Prostate gland (tissue), 2 donors: ENCODE results near the gene CETP. TPM values are rescaled to one million over a fixed set of nuclear protein-coding genes. Genes with fewer than 3 reads are reported as not detected.

Source experiments
- DNase-seq: peaks from one replicate; pipeline ENCODE4 v3.0.0-alpha.2; 2019; ENCODE audit warnings: low spot score
- H3K27ac ChIP-seq, 2 donors: fragments of 200-600 bp; sonication (generic); 2 replicates each; pipeline ENCODE4 v1.5.1; 2017 to 2019
- H3K27me3 ChIP-seq: fragments of 200-600 bp; sonication (generic); replicated peaks from 2 replicates; pipeline ENCODE4 v1.5.1; 2019; ENCODE audit not compliant: insufficient read depth
- H3K36me3 ChIP-seq, 2 donors: fragments of 200-600 bp; sonication (generic); 1 replicate in 1 of 2; 2 replicates in 1 of 2; pipeline versions ENCODE4 v1.5.1 to v1.8.1; 2017 to 2019
- H3K4me1 ChIP-seq: fragments of 200-600 bp; sonication (generic); replicated peaks from 2 replicates; pipeline ENCODE4 v1.5.1; 2019
- H3K4me3 ChIP-seq, 2 donors: fragments of 200-600 bp; sonication (generic); 2 replicates each; pipeline ENCODE4 v1.5.1; 2017 to 2019
- H3K9me3 ChIP-seq: fragments of 200-600 bp; sonication (generic); 2 replicates; pipeline ENCODE4 v1.5.1; 2017
- POLR2A ChIP-seq: fragments of 450-650 bp; IDR thresholded peaks from one replicate; pipeline ENCODE4 v1.6.1; 2016; ENCODE audit warnings: antibody characterized with exemption, mild to moderate bottlenecking
- POLR2AphosphoS5 ChIP-seq: sonication (generic); formaldehyde crosslinking; IDR thresholded peaks from one replicate; pipeline ENCODE4 v1.6.1; 2017; ENCODE audit warnings: antibody characterized with exemption
- WGBS: methylation state at CpG from one replicate; pipeline ENCODE4 v1.1.5; 2018; 5-methylcytosine and 5-hydroxymethylcytosine counted together
- intact Hi-C: fragments of 100-400 bp; cut with DNase I; formaldehyde crosslinking; loops from one replicate; pipeline ENCODE4 v1.14.2; 2022
- total RNA-seq, 2 donors: library from RNA; depleted of rRNA; stranded (reverse); fragments of >200 nt; gene quantifications; one replicate each; pipeline ENCODE4 v1.1.0, GENCODE V29; 2016
- TF ChIP-seq, protein P1 (sequence below), 4 experiments: fragments of 200-600 bp in 2 of 4; fragments of 450-650 bp in 2 of 4; sonication (generic) in 2 of 4; IDR thresholded peaks; 1 replicate in 3 of 4; 2 replicates in 1 of 4; pipeline ENCODE4 v1.5.1; 2016 to 2019; ENCODE audit warnings: antibody characterized with exemption in 4 of 4, mild to moderate bottlenecking in 2 of 4, moderate library complexity in 2 of 4

The CETP gene
- total RNA-seq, 2 donors from 2014 or later = 0.40 TPM; not detected in 1

DNA sequence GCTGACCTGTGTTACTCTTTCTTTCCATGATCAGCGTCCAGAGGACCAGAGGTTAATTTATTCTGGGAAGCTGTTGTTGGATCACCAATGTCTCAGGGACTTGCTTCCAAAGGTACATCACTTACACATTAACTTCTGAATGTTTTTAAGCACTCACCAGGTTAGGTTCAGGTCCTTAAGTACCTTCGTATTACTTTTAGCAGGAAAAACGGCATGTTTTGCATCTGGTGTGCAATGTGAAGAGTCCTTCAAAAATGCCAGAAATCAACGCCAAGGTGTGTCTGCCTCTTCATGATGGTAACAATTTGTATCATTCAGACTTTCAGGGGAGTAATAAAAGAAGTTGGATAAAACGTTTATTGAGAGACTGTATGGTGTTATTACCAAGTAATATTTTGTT is 26.5 kb upstream of the CETP start:
- Histone ChIP-seq H3K9me3 (no peaks in the 10 kb centered on the region), H3K4me1 (no peaks in the 10 kb centered on the region), H3K4me3 (peak overlapping the region; percentile 86 to 90), H3K36me3 (peaks cover 16 to 27% of the 10 kb centered on the region in 2 donors), H3K27me3 (no peaks in the 10 kb centered on the region), H3K27ac (peak overlapping the region; percentile 42 to 98)
- intact Hi-C loops = loop anchor here (10.0 kb wide), 1 partner anchor 200 kb away; the partner anchor contains the start of gene NUP93
- TF ChIP-seq POLR2AphosphoS5 (no peak), POLR2A (no peak)
- TF ChIP-seq, protein P1, sequence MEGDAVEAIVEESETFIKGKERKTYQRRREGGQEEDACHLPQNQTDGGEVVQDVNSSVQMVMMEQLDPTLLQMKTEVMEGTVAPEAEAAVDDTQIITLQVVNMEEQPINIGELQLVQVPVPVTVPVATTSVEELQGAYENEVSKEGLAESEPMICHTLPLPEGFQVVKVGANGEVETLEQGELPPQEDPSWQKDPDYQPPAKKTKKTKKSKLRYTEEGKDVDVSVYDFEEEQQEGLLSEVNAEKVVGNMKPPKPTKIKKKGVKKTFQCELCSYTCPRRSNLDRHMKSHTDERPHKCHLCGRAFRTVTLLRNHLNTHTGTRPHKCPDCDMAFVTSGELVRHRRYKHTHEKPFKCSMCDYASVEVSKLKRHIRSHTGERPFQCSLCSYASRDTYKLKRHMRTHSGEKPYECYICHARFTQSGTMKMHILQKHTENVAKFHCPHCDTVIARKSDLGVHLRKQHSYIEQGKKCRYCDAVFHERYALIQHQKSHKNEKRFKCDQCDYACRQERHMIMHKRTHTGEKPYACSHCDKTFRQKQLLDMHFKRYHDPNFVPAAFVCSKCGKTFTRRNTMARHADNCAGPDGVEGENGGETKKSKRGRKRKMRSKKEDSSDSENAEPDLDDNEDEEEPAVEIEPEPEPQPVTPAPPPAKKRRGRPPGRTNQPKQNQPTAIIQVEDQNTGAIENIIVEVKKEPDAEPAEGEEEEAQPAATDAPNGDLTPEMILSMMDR (IDR thresholded peaks at IDR 0.05) = no peak
- no peak for DNase-seq
- WGBS = 22% methylated on average over 5 of the region's 5 CpGs

GRCh38 chr16:56936491-56936890 is 25.3 kb upstream of the CETP start:
- H3K9me3 ChIP-seq = no peaks in the 10 kb centered on the region
- WGBS = 57% methylated on average over 5 of the region's 5 CpGs
- no peak for TF ChIP-seq POLR2A
- TF ChIP-seq POLR2AphosphoS5 = no peak
- TF ChIP-seq, protein P1 (IDR thresholded peaks at IDR 0.05) = no peak
- H3K36me3 ChIP-seq = peaks cover 19 to 32% of the 10 kb centered on the region in 2 donors
- H3K27ac ChIP-seq = peak overlapping the region in 1 of 2 donors; percentile 98
- H3K27me3 ChIP-seq = no peaks in the 10 kb centered on the region
- peak overlapping the region in 1 of 2 donors; percentile 86 for H3K4me3 ChIP-seq
- H3K4me1 ChIP-seq = no peaks in the 10 kb centered on the region
- intact Hi-C loops = loop anchor here (10.0 kb wide), 1 partner anchor 202 kb away; the partner anchor contains the start of gene NUP93
- no peak for DNase-seq

DNA sequence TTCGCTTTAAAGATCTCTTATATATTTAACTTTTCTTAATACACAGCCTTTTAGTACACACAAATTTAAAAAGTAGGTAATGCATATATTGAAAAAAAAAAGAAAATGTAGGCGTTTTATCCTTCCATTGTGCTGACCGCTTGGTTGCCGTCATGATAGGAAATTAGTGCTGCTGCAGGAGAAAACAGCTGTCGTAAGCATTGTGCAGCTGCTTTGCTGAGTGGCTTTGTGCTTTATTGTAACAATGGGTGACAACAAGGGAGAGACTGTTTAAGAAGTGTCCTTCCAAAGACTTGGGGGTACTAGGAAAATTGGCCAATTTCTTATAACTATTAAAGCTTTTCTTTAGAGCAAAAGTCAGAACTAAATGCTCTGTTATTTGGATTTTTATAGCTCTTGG is 24.8 kb upstream of the CETP start:
- Histone ChIP-seq H3K9me3 (no peaks in the 10 kb centered on the region), H3K4me3 (peak overlapping the region in 1 of 2 donors; percentile 86), H3K4me1 (no peaks in the 10 kb centered on the region), H3K27ac (peak overlapping the region in 1 of 2 donors; percentile 98), H3K36me3 (peaks cover 21 to 34% of the 10 kb centered on the region in 2 donors), H3K27me3 (no peaks in the 10 kb centered on the region)
- DNase-seq = no peak
- TF ChIP-seq POLR2A (no peak), POLR2AphosphoS5 (no peak)
- TF ChIP-seq, protein P1 (IDR thresholded peaks at IDR 0.05) = no peak
- 79% methylated on average over 5 of the region's 5 CpGs for WGBS
- intact Hi-C loops = loop anchor here (10.0 kb wide), 1 partner anchor 202 kb away; the partner anchor contains the start of gene NUP93

- H3K9me3 ChIP-seq = no peaks in the 10 kb centered on the region
- peak overlapping the region in 1 of 2 donors; percentile 28 for H3K27ac ChIP-seq
- DNase-seq = no peak
- peaks cover 4% of the 10 kb centered on the region for H3K4me1 ChIP-seq
- intact Hi-C loops = loop anchor here (10.0 kb wide), 1 partner anchor 204 kb away; the partner anchor contains the start of gene NUP93
- no peaks in the 10 kb centered on the region for H3K27me3 ChIP-seq
- WGBS = 65% methylated on average over 8 of the region's 8 CpGs
- TF ChIP-seq POLR2A = no peak
- TF ChIP-seq POLR2AphosphoS5 = peak; percentile 3
- H3K4me3 ChIP-seq = peak overlapping the region in 1 of 2 donors; percentile 14
- peaks cover 37 to 42% of the 10 kb centered on the region in 2 donors for H3K36me3 ChIP-seq
Measured at GRCh38 chr16:56938664-56939513, 22.9 kb upstream of the CETP start.

DNA sequence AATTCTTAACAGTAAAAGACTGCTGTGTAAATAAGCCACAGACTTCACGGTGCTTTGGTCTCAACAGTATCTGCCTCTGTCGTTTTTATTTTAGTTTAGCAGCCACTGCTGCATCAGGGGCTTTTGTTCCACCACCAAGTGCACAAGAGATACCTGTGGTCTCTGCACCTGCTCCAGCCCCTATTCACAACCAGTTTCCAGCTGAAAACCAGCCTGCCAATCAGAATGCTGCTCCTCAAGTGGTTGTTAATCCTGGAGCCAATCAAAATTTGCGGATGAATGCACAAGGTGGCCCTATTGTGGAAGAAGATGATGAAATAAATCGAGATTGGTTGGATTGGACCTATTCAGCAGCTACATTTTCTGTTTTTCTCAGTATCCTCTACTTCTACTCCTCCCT is 21.9 kb upstream of the CETP start:
- TF ChIP-seq POLR2AphosphoS5 (no peak), POLR2A (no peak)
- TF ChIP-seq, protein P1 (IDR thresholded peaks at IDR 0.05) = no peak
- Histone ChIP-seq H3K27me3 (no peaks in the 10 kb centered on the region), H3K36me3 (peaks cover 42 to 46% of the 10 kb centered on the region in 2 donors), H3K4me3 (no peak overlapping the region), H3K27ac (peak overlapping the region in 1 of 2 donors; percentile 33), H3K9me3 (no peaks in the 10 kb centered on the region), H3K4me1 (peaks cover 8% of the 10 kb centered on the region)
- 57% methylated on average over 4 of the region's 4 CpGs for WGBS
- intact Hi-C loops = loop anchor here (10.0 kb wide), 1 partner anchor 205 kb away; the partner anchor contains the start of gene NUP93
- DNase-seq = no peak
